GM23338 (cell line): Measurements from ENCODE around the gene SLC8A1. TPM values are rescaled to one million over a fixed set of nuclear protein-coding genes. Genes with fewer than 3 reads are reported as not detected.

Source experiments
- ATAC-seq: fragments of 200-7000 bp; cut with Tn5 transposase; 3 replicates; pipeline ENCODE4 v1.9.1; 2020
- DNase-seq: peaks from one replicate; pipeline ENCODE4 v3.0.0-alpha.2; 2015; ENCODE audit warnings: low spot score
- H2AFZ ChIP-seq: fragments of 200-600 bp; sonication (generic); 2 replicates; pipeline ENCODE4 v1.8.0; 2016; ENCODE audit warnings: antibody characterized with exemption, mild to moderate bottlenecking, moderate library complexity
- H3F3A ChIP-seq: fragments of 200-600 bp; sonication (generic); replicated peaks from 2 replicates; pipeline ENCODE4 v1.8.0; 2017; ENCODE audit warnings: antibody characterized with exemption, mixed run types, low read depth
- H3K27ac ChIP-seq: fragments of 200-600 bp; sonication (generic); 2 replicates; pipeline ENCODE4 v1.6.1; 2016; ENCODE audit warnings: low read depth
- H3K27me3 ChIP-seq: fragments of 200-600 bp; sonication (generic); 2 replicates; pipeline ENCODE4 v1.8.0; 2016; ENCODE audit warnings: mild to moderate bottlenecking, mixed run types, moderate library complexity; ENCODE audit not compliant: insufficient read depth
- H3K36me3 ChIP-seq: fragments of 200-600 bp; sonication (generic); 2 replicates; pipeline ENCODE4 v1.8.0; 2016; ENCODE audit warnings: mild to moderate bottlenecking; ENCODE audit not compliant: insufficient read depth
- H3K4me1 ChIP-seq: fragments of 200-600 bp; sonication (generic); 2 replicates; pipeline ENCODE4 v1.8.0; 2016; ENCODE audit warnings: mild to moderate bottlenecking, moderate library complexity; ENCODE audit not compliant: insufficient read depth
- H3K4me2 ChIP-seq: fragments of 200-600 bp; sonication (generic); 2 replicates; pipeline ENCODE4 v1.7.1; 2017; ENCODE audit warnings: mixed run types
- H3K4me3 ChIP-seq: fragments of 200-600 bp; sonication (generic); 2 replicates; pipeline ENCODE4 v1.6.1; 2016; ENCODE audit warnings: mixed run types
- H3K79me2 ChIP-seq: fragments of 200-600 bp; sonication (generic); replicated peaks from 2 replicates; pipeline ENCODE4 v1.8.0; 2017; ENCODE audit warnings: mild to moderate bottlenecking; ENCODE audit not compliant: insufficient read depth
- H3K9me2 ChIP-seq: fragments of 200-600 bp; sonication (generic); 2 replicates; pipeline ENCODE4 v1.8.0; 2017; ENCODE audit not compliant: insufficient read depth
- H4K20me1 ChIP-seq: fragments of 200-600 bp; sonication (generic); replicated peaks from 2 replicates; pipeline ENCODE4 v1.8.0; 2017; ENCODE audit warnings: mild to moderate bottlenecking; ENCODE audit not compliant: insufficient read depth
- H3K27ac Mint-ChIP-seq: 2 replicates; pipeline ENCODE4 v1.8.0; 2020; ENCODE audit warnings: inconsistent platforms, mild to moderate bottlenecking, moderate library complexity, mixed read lengths
- H3K27me3 Mint-ChIP-seq: 3 replicates; pipeline ENCODE4 v1.8.0; 2022; ENCODE audit warnings: low read depth, mild to moderate bottlenecking, moderate library complexity, mixed read lengths, inconsistent platforms; ENCODE audit not compliant: insufficient read depth, poor library complexity
- H3K36me3 Mint-ChIP-seq: 3 replicates; pipeline ENCODE4 v1.8.0; 2021; ENCODE audit warnings: low read depth, mild to moderate bottlenecking, inconsistent platforms, moderate library complexity, mixed read lengths
- H3K4me1 Mint-ChIP-seq: 3 replicates; pipeline ENCODE4 v1.8.0; 2020; ENCODE audit warnings: mild to moderate bottlenecking, inconsistent platforms, mixed read lengths
- H3K4me3 Mint-ChIP-seq: 3 replicates; pipeline ENCODE4 v1.8.0; 2021; ENCODE audit warnings: moderate library complexity, mild to moderate bottlenecking, inconsistent platforms, mixed read lengths
- H3K9me3 Mint-ChIP-seq: 3 replicates; pipeline ENCODE4 v1.8.0; 2020; ENCODE audit warnings: moderate library complexity, mild to moderate bottlenecking, inconsistent platforms, mixed read lengths
- CREB1 ChIP-seq: fragments of 250-450 bp; sonication (Bioruptor Pico); IDR thresholded peaks from 2 replicates; pipeline ENCODE4 v1.5.0; 2020; ENCODE audit warnings: low read depth, mild to moderate bottlenecking, moderate library complexity
- EZH2 ChIP-seq: fragments of 200-600 bp; sonication (generic); IDR thresholded peaks from one replicate; pipeline ENCODE4 v1.8.0; 2017; ENCODE audit warnings: antibody characterized with exemption, mild to moderate bottlenecking, low read depth; ENCODE audit not compliant: unreplicated experiment
- EZH2phosphoT487 ChIP-seq: fragments of 200-600 bp; sonication (generic); IDR thresholded peaks from one replicate; pipeline ENCODE4 v1.8.1; 2018; ENCODE audit warnings: antibody characterized with exemption; ENCODE audit not compliant: unreplicated experiment
- JUNB ChIP-seq: IDR thresholded peaks from one replicate; pipeline ENCODE4 v1.6.1; 2016; ENCODE audit warnings: antibody characterized with exemption; ENCODE audit not compliant: unreplicated experiment
- NANOG ChIP-seq: IDR thresholded peaks from 2 replicates; pipeline ENCODE4 v1.6.1; 2016; ENCODE audit warnings: antibody characterized with exemption, borderline replicate concordance
- POLR2AphosphoS5 ChIP-seq: IDR thresholded peaks from 2 replicates; pipeline ENCODE4 v1.6.1; 2016; ENCODE audit warnings: antibody characterized with exemption, low read depth
- STAT1 ChIP-seq: IDR thresholded peaks from one replicate; pipeline ENCODE4 v1.6.1; 2016; ENCODE audit warnings: antibody characterized with exemption; ENCODE audit not compliant: unreplicated experiment
- ZNF114 ChIP-seq: fragments of 250-450 bp; sonication (Bioruptor Pico); IDR thresholded peaks from 2 replicates; pipeline ENCODE4 v1.5.0; 2020; ENCODE audit warnings: mild to moderate bottlenecking, moderate library complexity
- ZNF331 ChIP-seq: fragments of 250-450 bp; sonication (Bioruptor Pico); IDR thresholded peaks from 2 replicates; pipeline ENCODE4 v1.5.0; 2020; ENCODE audit warnings: low read depth, mild to moderate bottlenecking, moderate library complexity
- polyA plus RNA-seq: library from polyadenylated mRNA; unstranded; fragments of >200 nt; fragmentation: Nextera tagmentation; extraction: Ambion mirVana; gene quantifications from 2 replicates; pipeline ENCODE4 v1.2.1, GENCODE V29; 2016
- total RNA-seq: library from RNA; depleted of rRNA; stranded (reverse); fragments of >200 nt; shearing (Covaris generic); gene quantifications from 2 replicates; pipeline ENCODE4 v1.2.3, GENCODE V29; 2014
- TF ChIP-seq, protein P1 (sequence below), 2 experiments: fragments of 200-600 bp in 1 of 2; sonication (generic) in 1 of 2; conservative IDR thresholded peaks; 2 replicates each; pipeline versions ENCODE4 v1.5.1 to v1.6.1; 2016 to 2017; ENCODE audit warnings: antibody characterized with exemption in 2 of 2, low read depth in 2 of 2, mild to moderate bottlenecking in 2 of 2, moderate library complexity in 1 of 2
- TF ChIP-seq, protein P2 (sequence below): IDR thresholded peaks from 2 replicates; pipeline ENCODE4 v1.6.1; 2016; ENCODE audit warnings: antibody characterized with exemption
- TF ChIP-seq, protein P3 (sequence below): IDR thresholded peaks from one replicate; pipeline ENCODE4 v1.6.1; 2018; ENCODE audit warnings: antibody characterized with exemption; ENCODE audit not compliant: unreplicated experiment
- TF ChIP-seq, protein P4 (sequence below): fragments of 250-450 bp; sonication (Bioruptor Pico); IDR thresholded peaks from 2 replicates; pipeline ENCODE4 v1.5.0; 2020; ENCODE audit warnings: mild to moderate bottlenecking, moderate library complexity

The SLC8A1 gene
- total and polyA plus RNA-seq, 2 experiments from 2014 or later = 2.5 to 3.3 TPM

DNA sequence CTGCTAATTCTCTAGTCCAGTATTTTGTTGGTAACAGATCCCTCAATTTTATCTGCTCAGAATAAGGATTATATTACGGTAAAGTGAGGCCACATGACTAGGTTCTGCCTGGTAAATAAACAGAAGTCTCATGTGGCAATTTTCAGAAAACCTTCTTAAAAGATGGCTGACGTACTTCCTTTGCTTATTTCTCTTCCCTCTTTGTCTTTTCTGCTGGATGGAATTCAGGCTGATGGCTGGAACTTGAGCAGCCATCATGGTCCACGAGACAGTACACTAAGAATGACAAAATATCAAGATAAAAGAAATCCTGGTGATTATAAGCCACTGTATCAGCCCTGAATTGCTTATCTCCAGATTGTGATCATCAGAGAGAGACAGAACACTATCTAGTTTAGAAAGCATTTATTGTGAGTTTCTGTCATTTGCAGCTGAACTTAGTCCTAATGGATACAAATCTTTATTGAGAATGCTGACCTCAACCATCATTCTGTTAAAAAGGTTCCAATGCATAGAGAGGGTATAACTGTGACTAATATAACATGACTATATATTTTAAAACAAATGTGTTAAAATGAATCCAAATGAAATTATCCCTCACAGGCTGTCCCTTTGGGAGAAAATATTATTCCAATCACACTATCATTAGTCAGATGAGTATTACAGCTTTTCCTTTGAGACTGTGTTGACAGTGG lies 31.8 kb upstream of the SLC8A1 start:
- ATAC-seq (no peak), DNase-seq (no peak)
- no peaks in the 10 kb centered on the region; the same call in 2 of the 3 replicates for H3K9me3 Mint-ChIP-seq
- H3K4me2 ChIP-seq = no peak overlapping the region
- H3K9me2 ChIP-seq = no peaks in the 10 kb centered on the region
- H3K27me3 Mint-ChIP-seq = no peaks in the 10 kb centered on the region
- no peak overlapping the region for H3K4me3 Mint-ChIP-seq
- H3K4me1 Mint-ChIP-seq = peaks cover 5% of the 10 kb centered on the region; the same call in 2 of the 3 replicates
- H4K20me1 ChIP-seq = no peaks in the 10 kb centered on the region
- no peak overlapping the region for H3K4me3 ChIP-seq
- H3K36me3 Mint-ChIP-seq = no peaks in the 10 kb centered on the region
- TF ChIP-seq POLR2AphosphoS5 = no peak
- TF ChIP-seq ZNF114 (CRISPR knock-in tag) = no peak
- TF ChIP-seq ZNF331 = no peak
- TF ChIP-seq JUNB = no peak
- TF ChIP-seq, protein P1, sequence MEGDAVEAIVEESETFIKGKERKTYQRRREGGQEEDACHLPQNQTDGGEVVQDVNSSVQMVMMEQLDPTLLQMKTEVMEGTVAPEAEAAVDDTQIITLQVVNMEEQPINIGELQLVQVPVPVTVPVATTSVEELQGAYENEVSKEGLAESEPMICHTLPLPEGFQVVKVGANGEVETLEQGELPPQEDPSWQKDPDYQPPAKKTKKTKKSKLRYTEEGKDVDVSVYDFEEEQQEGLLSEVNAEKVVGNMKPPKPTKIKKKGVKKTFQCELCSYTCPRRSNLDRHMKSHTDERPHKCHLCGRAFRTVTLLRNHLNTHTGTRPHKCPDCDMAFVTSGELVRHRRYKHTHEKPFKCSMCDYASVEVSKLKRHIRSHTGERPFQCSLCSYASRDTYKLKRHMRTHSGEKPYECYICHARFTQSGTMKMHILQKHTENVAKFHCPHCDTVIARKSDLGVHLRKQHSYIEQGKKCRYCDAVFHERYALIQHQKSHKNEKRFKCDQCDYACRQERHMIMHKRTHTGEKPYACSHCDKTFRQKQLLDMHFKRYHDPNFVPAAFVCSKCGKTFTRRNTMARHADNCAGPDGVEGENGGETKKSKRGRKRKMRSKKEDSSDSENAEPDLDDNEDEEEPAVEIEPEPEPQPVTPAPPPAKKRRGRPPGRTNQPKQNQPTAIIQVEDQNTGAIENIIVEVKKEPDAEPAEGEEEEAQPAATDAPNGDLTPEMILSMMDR (conservative IDR thresholded peaks at IDR 0.05; ENCODE audit: low read depth in 2 of 2) = no peak
- TF ChIP-seq STAT1 = no peak
- TF ChIP-seq, protein P2, sequence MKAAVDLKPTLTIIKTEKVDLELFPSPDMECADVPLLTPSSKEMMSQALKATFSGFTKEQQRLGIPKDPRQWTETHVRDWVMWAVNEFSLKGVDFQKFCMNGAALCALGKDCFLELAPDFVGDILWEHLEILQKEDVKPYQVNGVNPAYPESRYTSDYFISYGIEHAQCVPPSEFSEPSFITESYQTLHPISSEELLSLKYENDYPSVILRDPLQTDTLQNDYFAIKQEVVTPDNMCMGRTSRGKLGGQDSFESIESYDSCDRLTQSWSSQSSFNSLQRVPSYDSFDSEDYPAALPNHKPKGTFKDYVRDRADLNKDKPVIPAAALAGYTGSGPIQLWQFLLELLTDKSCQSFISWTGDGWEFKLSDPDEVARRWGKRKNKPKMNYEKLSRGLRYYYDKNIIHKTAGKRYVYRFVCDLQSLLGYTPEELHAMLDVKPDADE = no peak
- TF ChIP-seq, protein P3, sequence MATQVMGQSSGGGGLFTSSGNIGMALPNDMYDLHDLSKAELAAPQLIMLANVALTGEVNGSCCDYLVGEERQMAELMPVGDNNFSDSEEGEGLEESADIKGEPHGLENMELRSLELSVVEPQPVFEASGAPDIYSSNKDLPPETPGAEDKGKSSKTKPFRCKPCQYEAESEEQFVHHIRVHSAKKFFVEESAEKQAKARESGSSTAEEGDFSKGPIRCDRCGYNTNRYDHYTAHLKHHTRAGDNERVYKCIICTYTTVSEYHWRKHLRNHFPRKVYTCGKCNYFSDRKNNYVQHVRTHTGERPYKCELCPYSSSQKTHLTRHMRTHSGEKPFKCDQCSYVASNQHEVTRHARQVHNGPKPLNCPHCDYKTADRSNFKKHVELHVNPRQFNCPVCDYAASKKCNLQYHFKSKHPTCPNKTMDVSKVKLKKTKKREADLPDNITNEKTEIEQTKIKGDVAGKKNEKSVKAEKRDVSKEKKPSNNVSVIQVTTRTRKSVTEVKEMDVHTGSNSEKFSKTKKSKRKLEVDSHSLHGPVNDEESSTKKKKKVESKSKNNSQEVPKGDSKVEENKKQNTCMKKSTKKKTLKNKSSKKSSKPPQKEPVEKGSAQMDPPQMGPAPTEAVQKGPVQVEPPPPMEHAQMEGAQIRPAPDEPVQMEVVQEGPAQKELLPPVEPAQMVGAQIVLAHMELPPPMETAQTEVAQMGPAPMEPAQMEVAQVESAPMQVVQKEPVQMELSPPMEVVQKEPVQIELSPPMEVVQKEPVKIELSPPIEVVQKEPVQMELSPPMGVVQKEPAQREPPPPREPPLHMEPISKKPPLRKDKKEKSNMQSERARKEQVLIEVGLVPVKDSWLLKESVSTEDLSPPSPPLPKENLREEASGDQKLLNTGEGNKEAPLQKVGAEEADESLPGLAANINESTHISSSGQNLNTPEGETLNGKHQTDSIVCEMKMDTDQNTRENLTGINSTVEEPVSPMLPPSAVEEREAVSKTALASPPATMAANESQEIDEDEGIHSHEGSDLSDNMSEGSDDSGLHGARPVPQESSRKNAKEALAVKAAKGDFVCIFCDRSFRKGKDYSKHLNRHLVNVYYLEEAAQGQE = no peak
- no peak for TF ChIP-seq EZH2phosphoT487
- no peak for TF ChIP-seq EZH2
- TF ChIP-seq, protein P4, sequence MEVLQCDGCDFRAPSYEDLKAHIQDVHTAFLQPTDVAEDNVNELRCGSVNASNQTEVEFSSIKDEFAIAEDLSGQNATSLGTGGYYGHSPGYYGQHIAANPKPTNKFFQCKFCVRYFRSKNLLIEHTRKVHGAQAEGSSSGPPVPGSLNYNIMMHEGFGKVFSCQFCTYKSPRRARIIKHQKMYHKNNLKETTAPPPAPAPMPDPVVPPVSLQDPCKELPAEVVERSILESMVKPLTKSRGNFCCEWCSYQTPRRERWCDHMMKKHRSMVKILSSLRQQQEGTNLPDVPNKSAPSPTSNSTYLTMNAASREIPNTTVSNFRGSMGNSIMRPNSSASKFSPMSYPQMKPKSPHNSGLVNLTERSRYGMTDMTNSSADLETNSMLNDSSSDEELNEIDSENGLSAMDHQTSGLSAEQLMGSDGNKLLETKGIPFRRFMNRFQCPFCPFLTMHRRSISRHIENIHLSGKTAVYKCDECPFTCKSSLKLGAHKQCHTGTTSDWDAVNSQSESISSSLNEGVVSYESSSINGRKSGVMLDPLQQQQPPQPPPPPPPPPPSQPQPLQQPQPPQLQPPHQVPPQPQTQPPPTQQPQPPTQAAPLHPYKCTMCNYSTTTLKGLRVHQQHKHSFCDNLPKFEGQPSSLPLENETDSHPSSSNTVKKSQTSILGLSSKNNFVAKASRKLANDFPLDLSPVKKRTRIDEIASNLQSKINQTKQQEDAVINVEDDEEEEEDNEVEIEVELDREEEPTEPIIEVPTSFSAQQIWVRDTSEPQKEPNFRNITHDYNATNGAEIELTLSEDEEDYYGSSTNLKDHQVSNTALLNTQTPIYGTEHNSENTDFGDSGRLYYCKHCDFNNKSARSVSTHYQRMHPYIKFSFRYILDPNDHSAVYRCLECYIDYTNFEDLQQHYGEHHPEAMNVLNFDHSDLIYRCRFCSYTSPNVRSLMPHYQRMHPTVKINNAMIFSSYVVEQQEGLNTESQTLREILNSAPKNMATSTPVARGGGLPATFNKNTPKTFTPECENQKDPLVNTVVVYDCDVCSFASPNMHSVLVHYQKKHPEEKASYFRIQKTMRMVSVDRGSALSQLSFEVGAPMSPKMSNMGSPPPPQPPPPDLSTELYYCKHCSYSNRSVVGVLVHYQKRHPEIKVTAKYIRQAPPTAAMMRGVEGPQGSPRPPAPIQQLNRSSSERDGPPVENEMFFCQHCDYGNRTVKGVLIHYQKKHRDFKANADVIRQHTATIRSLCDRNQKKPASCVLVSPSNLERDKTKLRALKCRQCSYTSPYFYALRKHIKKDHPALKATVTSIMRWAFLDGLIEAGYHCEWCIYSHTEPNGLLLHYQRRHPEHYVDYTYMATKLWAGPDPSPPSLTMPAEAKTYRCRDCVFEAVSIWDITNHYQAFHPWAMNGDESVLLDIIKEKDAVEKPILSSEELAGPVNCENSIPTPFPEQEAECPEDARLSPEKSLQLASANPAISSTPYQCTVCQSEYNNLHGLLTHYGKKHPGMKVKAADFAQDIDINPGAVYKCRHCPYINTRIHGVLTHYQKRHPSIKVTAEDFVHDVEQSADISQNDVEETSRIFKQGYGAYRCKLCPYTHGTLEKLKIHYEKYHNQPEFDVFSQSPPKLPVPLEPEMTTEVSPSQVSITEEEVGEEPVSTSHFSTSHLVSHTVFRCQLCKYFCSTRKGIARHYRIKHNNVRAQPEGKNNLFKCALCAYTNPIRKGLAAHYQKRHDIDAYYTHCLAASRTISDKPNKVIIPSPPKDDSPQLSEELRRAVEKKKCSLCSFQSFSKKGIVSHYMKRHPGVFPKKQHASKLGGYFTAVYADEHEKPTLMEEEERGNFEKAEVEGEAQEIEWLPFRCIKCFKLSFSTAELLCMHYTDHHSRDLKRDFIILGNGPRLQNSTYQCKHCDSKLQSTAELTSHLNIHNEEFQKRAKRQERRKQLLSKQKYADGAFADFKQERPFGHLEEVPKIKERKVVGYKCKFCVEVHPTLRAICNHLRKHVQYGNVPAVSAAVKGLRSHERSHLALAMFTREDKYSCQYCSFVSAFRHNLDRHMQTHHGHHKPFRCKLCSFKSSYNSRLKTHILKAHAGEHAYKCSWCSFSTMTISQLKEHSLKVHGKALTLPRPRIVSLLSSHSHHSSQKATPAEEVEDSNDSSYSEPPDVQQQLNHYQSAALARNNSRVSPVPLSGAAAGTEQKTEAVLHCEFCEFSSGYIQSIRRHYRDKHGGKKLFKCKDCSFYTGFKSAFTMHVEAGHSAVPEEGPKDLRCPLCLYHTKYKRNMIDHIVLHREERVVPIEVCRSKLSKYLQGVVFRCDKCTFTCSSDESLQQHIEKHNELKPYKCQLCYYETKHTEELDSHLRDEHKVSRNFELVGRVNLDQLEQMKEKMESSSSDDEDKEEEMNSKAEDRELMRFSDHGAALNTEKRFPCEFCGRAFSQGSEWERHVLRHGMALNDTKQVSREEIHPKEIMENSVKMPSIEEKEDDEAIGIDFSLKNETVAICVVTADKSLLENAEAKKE (CRISPR knock-in tag) = no peak
- no peak for TF ChIP-seq NANOG
- no peak for TF ChIP-seq CREB1 (CRISPR knock-in tag)
- no peak overlapping the region for H3K27ac Mint-ChIP-seq
- H2AFZ ChIP-seq = no peak overlapping the region
- H3K27me3 ChIP-seq = no peaks in the 10 kb centered on the region
- no peak overlapping the region for H3K27ac ChIP-seq
- H3K4me1 ChIP-seq = no peaks in the 10 kb centered on the region
- no peaks in the 10 kb centered on the region for H3F3A ChIP-seq
- no peaks in the 10 kb centered on the region for H3K79me2 ChIP-seq
- H3K36me3 ChIP-seq = no peaks in the 10 kb centered on the region
